Calu3 (cell line): Measurements from ENCODE around the gene MTR. TPM values are rescaled to one million over a fixed set of nuclear protein-coding genes. Genes with fewer than 3 reads are reported as not detected.

Source experiments
- BruUV-seq: library from RNA; stranded (reverse); fragments of 400-500 nt; replicated peaks from 2 replicates; lab custom pipeline; 2021; lab: Mats Ljungman, UMichigan
- CTCF ChIA-PET: fragments of 300-600 bp; sonication (Branson Sonifier 250); formaldehyde crosslinking; loops from one replicate; lab custom pipeline; 2022; ENCODE audit warnings: antibody characterized with exemption; lab: Charles Lee
- DNase-seq: peaks from one replicate; pipeline ENCODE4 v3.0.0; 2022
- H3K27ac Mint-ChIP-seq: one replicate; pipeline ENCODE4 v1.8.0; 2022; ENCODE audit warnings: mixed read lengths; ENCODE audit not compliant: unreplicated experiment
- H3K27me3 Mint-ChIP-seq: one replicate; pipeline ENCODE4 v1.8.0; 2022; ENCODE audit warnings: mixed read lengths; ENCODE audit not compliant: unreplicated experiment
- H3K36me3 Mint-ChIP-seq: one replicate; pipeline ENCODE4 v1.8.0; 2022; ENCODE audit warnings: mild to moderate bottlenecking, moderate library complexity, mixed read lengths; ENCODE audit not compliant: insufficient read depth, unreplicated experiment
- H3K4me1 Mint-ChIP-seq: one replicate; pipeline ENCODE4 v1.8.0; 2022; ENCODE audit warnings: mild to moderate bottlenecking, low read depth, mixed read lengths; ENCODE audit not compliant: unreplicated experiment
- H3K4me3 Mint-ChIP-seq: one replicate; pipeline ENCODE4 v1.8.0; 2022; ENCODE audit warnings: mild to moderate bottlenecking, low read depth, moderate library complexity, mixed read lengths; ENCODE audit not compliant: unreplicated experiment
- H3K9me3 Mint-ChIP-seq: one replicate; pipeline ENCODE4 v1.8.0; 2022; ENCODE audit warnings: low read depth, mixed read lengths; ENCODE audit not compliant: unreplicated experiment
- CTCF ChIP-seq: fragments of 200-600 bp; IDR thresholded peaks from one replicate; pipeline ENCODE4 v1.8.0; 2022; ENCODE audit warnings: antibody characterized with exemption; ENCODE audit not compliant: unreplicated experiment
- intact Hi-C: fragments of 100-400 bp; cut with micrococcal nuclease; formaldehyde crosslinking; loops from one replicate; pipeline ENCODE4 v1.10.0; 2022; ENCODE audit not compliant: unreplicated experiment
- total RNA-seq: library from RNA; stranded (reverse); gene quantifications from 2 replicates; pipeline ENCODE4 v1.2.3, GENCODE V29; 2022

The MTR gene
- total RNA-seq, 1 experiment from 2014 or later = 37.0 TPM

DNA sequence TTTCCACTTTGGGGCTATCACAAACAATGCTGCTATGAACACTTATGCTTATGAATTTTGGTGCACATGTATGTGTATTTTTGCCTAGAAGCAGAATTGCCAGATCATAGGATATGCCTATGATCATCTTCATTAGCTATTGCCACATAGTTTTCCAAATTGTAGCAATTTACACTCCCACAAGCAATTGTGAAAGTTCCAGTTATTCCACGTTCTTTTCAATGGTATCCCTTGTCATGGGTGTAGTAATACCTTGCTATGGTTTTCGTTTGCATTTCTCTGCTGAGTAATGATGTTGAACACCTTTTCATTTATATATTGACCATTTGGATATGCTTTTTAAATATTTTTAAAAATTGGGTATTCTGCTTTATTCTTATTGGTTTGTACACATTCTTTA lies 82.6 kb downstream of the MTR start:
- Mint-ChIP-seq H3K4me1 (no peaks in the 10 kb centered on the region), H3K4me3 (no peak overlapping the region), H3K27ac (no peak overlapping the region), H3K27me3 (no peaks in the 10 kb centered on the region), H3K36me3 (no peaks in the 10 kb centered on the region), H3K9me3 (no peaks in the 10 kb centered on the region)
- intact Hi-C loops = no loop called here
- TF ChIP-seq CTCF = no peak
- no peak for DNase-seq
- CTCF ChIA-PET = no interaction called here
- BruUV-seq = no TSS peak

- intact Hi-C loops = loop anchor here (10.0 kb wide), 1 partner anchor 685 kb away; no protein-coding TSS in a partner anchor
- Mint-ChIP-seq H3K4me1 (no peaks in the 10 kb centered on the region), H3K4me3 (no peak overlapping the region), H3K9me3 (no peaks in the 10 kb centered on the region), H3K27ac (no peak overlapping the region), H3K27me3 (no peaks in the 10 kb centered on the region), H3K36me3 (no peaks in the 10 kb centered on the region)
- no peak for DNase-seq
- TF ChIP-seq CTCF = no peak
- CTCF ChIA-PET = no interaction called here
- BruUV-seq = no TSS peak
Measured at GRCh38 chr1:236880209-236880608, 85.1 kb downstream of the MTR start.

DNA sequence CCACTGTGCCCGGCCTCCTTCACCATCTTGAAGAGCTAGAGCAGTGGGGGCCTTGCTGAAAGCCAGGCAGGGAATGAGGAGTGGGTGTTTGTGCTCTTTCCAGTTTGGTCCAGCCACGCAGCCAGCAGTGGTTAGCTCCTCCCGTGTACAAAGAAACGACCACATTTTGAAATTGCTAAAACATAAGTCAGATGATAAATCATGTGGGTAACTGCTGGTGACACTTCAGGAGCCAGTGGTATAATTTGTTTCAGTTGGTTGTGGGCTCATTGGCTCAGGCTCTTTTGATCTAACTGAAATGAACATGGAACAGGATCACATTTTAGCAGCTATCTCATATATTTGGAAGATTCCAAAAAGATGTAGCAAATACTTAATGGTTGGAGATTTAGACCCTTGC lies 87.6 kb downstream of the MTR start:
- no peak for DNase-seq
- CTCF ChIA-PET = no interaction called here
- Mint-ChIP-seq H3K4me1 (no peaks in the 10 kb centered on the region), H3K27me3 (no peaks in the 10 kb centered on the region), H3K9me3 (no peaks in the 10 kb centered on the region), H3K36me3 (no peaks in the 10 kb centered on the region), H3K4me3 (no peak overlapping the region), H3K27ac (no peak overlapping the region)
- BruUV-seq = no TSS peak
- TF ChIP-seq CTCF = no peak
- intact Hi-C loops = loop anchor here (10.0 kb wide), 1 partner anchor 682 kb away; no protein-coding TSS in a partner anchor

- no peaks in the 10 kb centered on the region for H3K4me1 Mint-ChIP-seq
- TF ChIP-seq CTCF = no peak
- CTCF ChIA-PET = no interaction called here
- H3K27ac Mint-ChIP-seq = no peak overlapping the region
- no peaks in the 10 kb centered on the region for H3K9me3 Mint-ChIP-seq
- H3K36me3 Mint-ChIP-seq = peaks cover 2% of the 10 kb centered on the region
- H3K27me3 Mint-ChIP-seq = no peaks in the 10 kb centered on the region
- intact Hi-C loops = loop anchor here (10.0 kb wide), 1 partner anchor 679 kb away; no protein-coding TSS in a partner anchor
- DNase-seq = no peak
- BruUV-seq = no TSS peak
- no peak overlapping the region for H3K4me3 Mint-ChIP-seq
Measured at GRCh38 chr1:236886199-236886598, 91.1 kb downstream of the MTR start.
